HepG2 (cell line): ENCODE data around the gene MGMT. TPM values are rescaled to one million over a fixed set of nuclear protein-coding genes. Genes with fewer than 3 reads are reported as not detected.
A peak's percentile ranks its signal among the peaks of the same experiment; 100 is the strongest.

Experiments used
- ETV5 ChIP-seq: IDR thresholded peaks from 2 replicates; pipeline ENCODE4 v1.6.1; 2018; ENCODE audit warnings: missing biosample characterization, missing genetic modification reagents, inconsistent platforms, borderline replicate concordance
- GTF3A ChIP-seq: sonication (generic); formaldehyde crosslinking; conservative IDR thresholded peaks from 2 replicates; pipeline ENCODE4 v1.4.0; 2020; ENCODE audit warnings: mild to moderate bottlenecking, missing genetic modification reagents
- GZF1 ChIP-seq: sonication (generic); formaldehyde crosslinking; IDR thresholded peaks from 2 replicates; pipeline ENCODE4 v1.5.1; 2020; ENCODE audit warnings: mild to moderate bottlenecking, missing genetic modification reagents
- KDM6A ChIP-seq: IDR thresholded peaks from 2 replicates; pipeline ENCODE4 v1.6.1; 2016; ENCODE audit warnings: low read depth
- MED8 ChIP-seq: sonication (generic); formaldehyde crosslinking; IDR thresholded peaks from 2 replicates; pipeline ENCODE4 v1.8.1; 2023; ENCODE audit warnings: mild to moderate bottlenecking, missing genetic modification reagents; ENCODE audit not compliant: insufficient replicate concordance
- MTA1 ChIP-seq: sonication (generic); formaldehyde crosslinking; IDR thresholded peaks from 2 replicates; pipeline ENCODE4 v1.4.0; 2020; ENCODE audit warnings: missing genetic modification reagents, mild to moderate bottlenecking, borderline replicate concordance
- NCOA5 ChIP-seq: sonication (generic); formaldehyde crosslinking; IDR thresholded peaks from 2 replicates; pipeline ENCODE4 v1.4.0; 2020; ENCODE audit warnings: missing genetic modification reagents
- NFKB2 ChIP-seq: sonication (generic); formaldehyde crosslinking; IDR thresholded peaks from 2 replicates; pipeline ENCODE4 v1.4.0; 2020; ENCODE audit warnings: missing genetic modification reagents, borderline replicate concordance
- NR2F1 ChIP-seq, 2 experiments: fragments of 450-650 bp in 1 of 2; formaldehyde crosslinking in 1 of 2; IDR thresholded peaks; 2 replicates each; pipeline versions ENCODE4 v1.5.0 to v1.6.1; 2016 to 2020; ENCODE audit warnings: mild to moderate bottlenecking in 1 of 2, missing compliant biosample characterization in 1 of 2, missing genetic modification reagents in 1 of 2, moderate library complexity in 1 of 2
- SAFB2 ChIP-seq: sonication (generic); formaldehyde crosslinking; IDR thresholded peaks from 2 replicates; pipeline ENCODE4 v1.5.1; 2020; ENCODE audit warnings: missing genetic modification reagents, low read depth, mild to moderate bottlenecking, borderline replicate concordance
- SOX5 ChIP-seq: IDR thresholded peaks from 2 replicates; pipeline ENCODE4 v1.6.1; 2016; ENCODE audit warnings: borderline replicate concordance
- SPEN ChIP-seq: sonication (generic); formaldehyde crosslinking; IDR thresholded peaks from 2 replicates; pipeline ENCODE4 v1.5.1; 2020; ENCODE audit warnings: low read depth, mild to moderate bottlenecking, missing genetic modification reagents
- SRY ChIP-seq: sonication (generic); formaldehyde crosslinking; IDR thresholded peaks from 2 replicates; pipeline ENCODE4 v1.8.0; 2022; ENCODE audit warnings: mild to moderate bottlenecking, missing genetic modification reagents
- STAT5B ChIP-seq: sonication (generic); formaldehyde crosslinking; IDR thresholded peaks from 2 replicates; pipeline ENCODE4 v1.4.0; 2020; ENCODE audit warnings: missing genetic modification reagents
- ZBTB1 ChIP-seq: sonication (generic); formaldehyde crosslinking; IDR thresholded peaks from 2 replicates; pipeline ENCODE4 v1.4.0; 2020; ENCODE audit warnings: missing genetic modification reagents, borderline replicate concordance
- ZNF121 ChIP-seq: sonication (generic); formaldehyde crosslinking; IDR thresholded peaks from 2 replicates; pipeline ENCODE4 v1.5.0; 2020; ENCODE audit warnings: mild to moderate bottlenecking, missing genetic modification reagents
- ZNF224 ChIP-seq: sonication (generic); formaldehyde crosslinking; IDR thresholded peaks from 2 replicates; pipeline ENCODE4 v1.5.0; 2020; ENCODE audit warnings: mild to moderate bottlenecking, missing genetic modification reagents
- ZNF34 ChIP-seq: sonication (generic); formaldehyde crosslinking; IDR thresholded peaks from 2 replicates; pipeline ENCODE4 v1.4.0; 2020; ENCODE audit warnings: mild to moderate bottlenecking, missing genetic modification reagents, borderline replicate concordance
- ZNF382 ChIP-seq: sonication (generic); formaldehyde crosslinking; IDR thresholded peaks from 2 replicates; pipeline ENCODE4 v1.5.0; 2020; ENCODE audit warnings: missing genetic modification reagents, mild to moderate bottlenecking, borderline replicate concordance
- ZNF468 ChIP-seq: sonication (generic); formaldehyde crosslinking; IDR thresholded peaks from 2 replicates; pipeline ENCODE4 v1.8.0; 2022; ENCODE audit warnings: mild to moderate bottlenecking, moderate library complexity, missing genetic modification reagents
- ZNF501 ChIP-seq: sonication (generic); formaldehyde crosslinking; IDR thresholded peaks from 2 replicates; pipeline ENCODE4 v1.5.1; 2020; ENCODE audit warnings: mild to moderate bottlenecking, moderate library complexity, missing genetic modification reagents
- ZNF652 ChIP-seq: IDR thresholded peaks from 2 replicates; pipeline ENCODE4 v1.6.1; 2016; ENCODE audit warnings: low read depth, borderline replicate concordance
- ZNF672 ChIP-seq: sonication (generic); formaldehyde crosslinking; IDR thresholded peaks from 2 replicates; pipeline ENCODE4 v1.8.1; 2022; ENCODE audit warnings: missing genetic modification reagents
- ZNF674 ChIP-seq: sonication (generic); formaldehyde crosslinking; IDR thresholded peaks from 2 replicates; pipeline ENCODE4 v1.5.0; 2020; ENCODE audit warnings: low read depth, mild to moderate bottlenecking, missing genetic modification reagents
- ZNF761 ChIP-seq: sonication (generic); formaldehyde crosslinking; conservative IDR thresholded peaks from 2 replicates; pipeline ENCODE4 v1.4.0; 2020; ENCODE audit warnings: mild to moderate bottlenecking, missing genetic modification reagents
- polyA plus RNA-seq, 8 experiments: library from polyadenylated mRNA; depleted of rRNA in 3 of 8; stranded (reverse) in 7 of 8; unstranded in 1 of 8; fragments of >200 nt; fragmentation: Illumina TruSeq in 4 of 8; extraction: Trizol in 4 of 8; gene quantifications; 2 replicates each; pipeline versions ENCODE4 v1.2.1 to v1.2.3, GENCODE V29; 2011 to 2016; ENCODE audit warnings: low read depth in 4 of 8, missing spikeins in 1 of 8, mixed read lengths in 1 of 8; ENCODE audit not compliant: insufficient read depth in 1 of 8
- total RNA-seq, 5 experiments: library from RNA; depleted of rRNA; stranded (reverse); fragments of >200 nt; fragmentation: Illumina TruSeq; extraction: Trizol; gene quantifications; 2 replicates each; pipeline ENCODE4 v1.2.3, GENCODE V29; 2016; ENCODE audit warnings: low read depth in 1 of 5
- TF ChIP-seq, protein P1 (sequence below): sonication (generic); formaldehyde crosslinking; IDR thresholded peaks from 2 replicates; pipeline ENCODE4 v1.5.1; 2020; ENCODE audit warnings: missing genetic modification reagents, mild to moderate bottlenecking, borderline replicate concordance
- TF ChIP-seq, protein P2 (sequence below): sonication (generic); formaldehyde crosslinking; IDR thresholded peaks from 2 replicates; pipeline ENCODE4 v1.5.0; 2020; ENCODE audit warnings: missing genetic modification reagents
- TF ChIP-seq, protein P3 (sequence below): IDR thresholded peaks from 2 replicates; pipeline ENCODE4 v1.6.1; 2016
- TF ChIP-seq, protein P4 (sequence below): sonication (generic); formaldehyde crosslinking; conservative IDR thresholded peaks from 2 replicates; pipeline ENCODE4 v1.8.0; 2022; ENCODE audit warnings: missing genetic modification reagents

The MGMT gene
- total and polyA plus RNA-seq, 2 of the 13 experiments (the other 11 are each of a cell fraction or from before 2014, with no cell fraction given) = 12.0 to 19.5 TPM

DNA sequence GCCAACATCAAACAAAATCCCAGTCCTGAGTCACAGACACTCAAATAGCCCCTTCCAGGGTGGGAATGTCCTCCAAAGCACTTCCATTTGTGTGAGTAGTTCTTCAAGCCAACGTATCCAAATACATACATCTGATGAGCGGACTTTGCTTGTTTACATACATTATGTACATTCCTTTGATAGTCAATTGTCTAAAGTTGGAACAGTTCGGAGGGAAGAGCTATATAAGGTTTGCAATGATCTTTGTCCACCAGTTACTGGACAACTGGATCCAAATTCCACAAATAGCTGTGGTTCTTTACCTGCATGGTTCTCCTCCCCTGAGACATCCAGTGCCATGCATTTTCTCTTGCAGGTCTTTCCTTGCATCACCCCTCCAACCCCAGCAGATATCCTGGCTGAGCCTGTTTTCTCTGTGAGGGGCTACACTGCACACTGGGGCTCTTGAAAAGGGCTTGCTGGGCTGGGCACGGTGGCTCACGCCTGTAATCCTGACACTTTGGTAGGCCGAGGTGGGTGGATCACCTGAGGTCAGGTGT is 4.7 kb upstream of the MGMT start (continued):
- TF ChIP-seq SAFB2 (CRISPR knock-in tag) (no peak), ZNF672 (CRISPR knock-in tag) (no peak), ETV5 (CRISPR knock-in tag) (no peak; the same call in 1 of the 2 replicates), ZNF501 (CRISPR knock-in tag) (no peak), ZNF34 (CRISPR knock-in tag) (no peak), GTF3A (CRISPR knock-in tag) (no peak), ZBTB1 (CRISPR knock-in tag) (no peak), ZNF761 (CRISPR knock-in tag) (no peak), ZNF652 (no peak), STAT5B (CRISPR knock-in tag) (no peak), MED8 (no peak), SRY (CRISPR knock-in tag) (no peak), NR2F1 (CRISPR knock-in tag; IDR thresholded peaks at IDR 0.05) (no peak), NCOA5 (CRISPR knock-in tag) (no peak), GZF1 (CRISPR knock-in tag) (no peak), ZNF224 (CRISPR knock-in tag) (0 out of 2 replicates have a peak, but pooled peaks have one; percentile 55), ZNF382 (CRISPR knock-in tag) (no peak), SOX5 (CRISPR knock-in tag) (peak; percentile 98), MTA1 (CRISPR knock-in tag) (no peak), SPEN (no peak), ZNF468 (CRISPR knock-in tag) (no peak), NFKB2 (no peak), KDM6A (CRISPR knock-in tag) (peak; percentile 54; the same call in 1 of the 2 replicates), ZNF121 (CRISPR knock-in tag) (no peak), ZNF674 (CRISPR knock-in tag) (no peak)
- TF ChIP-seq, protein P1, sequence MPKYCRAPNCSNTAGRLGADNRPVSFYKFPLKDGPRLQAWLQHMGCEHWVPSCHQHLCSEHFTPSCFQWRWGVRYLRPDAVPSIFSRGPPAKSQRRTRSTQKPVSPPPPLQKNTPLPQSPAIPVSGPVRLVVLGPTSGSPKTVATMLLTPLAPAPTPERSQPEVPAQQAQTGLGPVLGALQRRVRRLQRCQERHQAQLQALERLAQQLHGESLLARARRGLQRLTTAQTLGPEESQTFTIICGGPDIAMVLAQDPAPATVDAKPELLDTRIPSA (CRISPR knock-in tag) = no peak
- TF ChIP-seq, protein P2, sequence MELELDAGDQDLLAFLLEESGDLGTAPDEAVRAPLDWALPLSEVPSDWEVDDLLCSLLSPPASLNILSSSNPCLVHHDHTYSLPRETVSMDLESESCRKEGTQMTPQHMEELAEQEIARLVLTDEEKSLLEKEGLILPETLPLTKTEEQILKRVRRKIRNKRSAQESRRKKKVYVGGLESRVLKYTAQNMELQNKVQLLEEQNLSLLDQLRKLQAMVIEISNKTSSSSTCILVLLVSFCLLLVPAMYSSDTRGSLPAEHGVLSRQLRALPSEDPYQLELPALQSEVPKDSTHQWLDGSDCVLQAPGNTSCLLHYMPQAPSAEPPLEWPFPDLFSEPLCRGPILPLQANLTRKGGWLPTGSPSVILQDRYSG (CRISPR knock-in tag) = no peak
- TF ChIP-seq, protein P3, sequence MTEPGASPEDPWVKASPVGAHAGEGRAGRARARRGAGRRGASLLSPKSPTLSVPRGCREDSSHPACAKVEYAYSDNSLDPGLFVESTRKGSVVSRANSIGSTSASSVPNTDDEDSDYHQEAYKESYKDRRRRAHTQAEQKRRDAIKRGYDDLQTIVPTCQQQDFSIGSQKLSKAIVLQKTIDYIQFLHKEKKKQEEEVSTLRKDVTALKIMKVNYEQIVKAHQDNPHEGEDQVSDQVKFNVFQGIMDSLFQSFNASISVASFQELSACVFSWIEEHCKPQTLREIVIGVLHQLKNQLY = no peak
- TF ChIP-seq, protein P4, sequence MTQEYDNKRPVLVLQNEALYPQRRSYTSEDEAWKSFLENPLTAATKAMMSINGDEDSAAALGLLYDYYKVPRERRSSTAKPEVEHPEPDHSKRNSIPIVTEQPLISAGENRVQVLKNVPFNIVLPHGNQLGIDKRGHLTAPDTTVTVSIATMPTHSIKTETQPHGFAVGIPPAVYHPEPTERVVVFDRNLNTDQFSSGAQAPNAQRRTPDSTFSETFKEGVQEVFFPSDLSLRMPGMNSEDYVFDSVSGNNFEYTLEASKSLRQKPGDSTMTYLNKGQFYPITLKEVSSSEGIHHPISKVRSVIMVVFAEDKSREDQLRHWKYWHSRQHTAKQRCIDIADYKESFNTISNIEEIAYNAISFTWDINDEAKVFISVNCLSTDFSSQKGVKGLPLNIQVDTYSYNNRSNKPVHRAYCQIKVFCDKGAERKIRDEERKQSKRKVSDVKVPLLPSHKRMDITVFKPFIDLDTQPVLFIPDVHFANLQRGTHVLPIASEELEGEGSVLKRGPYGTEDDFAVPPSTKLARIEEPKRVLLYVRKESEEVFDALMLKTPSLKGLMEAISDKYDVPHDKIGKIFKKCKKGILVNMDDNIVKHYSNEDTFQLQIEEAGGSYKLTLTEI = no peak
